Measurements from ENCODE around the gene OSBPL3.

GRCh38 chr7:24831240-24831639, 148.7 kb downstream of the OSBPL3 start:
- TF ChIP-seq CTCF (IDR thresholded peaks at IDR 0.05) (no peak), POLR2AphosphoS5 (IDR thresholded peaks at IDR 0.05; ENCODE audit: low read depth, low read length) (no peak), RXRA (IDR thresholded peaks at IDR 0.05; ENCODE audit: borderline replicate concordance, low read depth) (no peak), FOXJ3 (CRISPR knock-in tag; IDR thresholded peaks at IDR 0.05) (no peak), MXI1 (IDR thresholded peaks at IDR 0.05; ENCODE audit: low read depth, low read length) (no peak), EP300 (IDR thresholded peaks at IDR 0.05; ENCODE audit: borderline replicate concordance in 1 of 2, low read depth in 1 of 2, low read length in 1 of 2) (peak in 1 of 2 experiments; percentile 64; a peak in 2 of 4 replicates), SMC3 (IDR thresholded peaks at IDR 0.05; ENCODE audit: low read depth, low read length) (no peak), YY1 (IDR thresholded peaks at IDR 0.05; ENCODE audit: low read depth) (no peak), NFIC (IDR thresholded peaks at IDR 0.05; ENCODE audit: borderline replicate concordance) (peak; percentile 48; the same call in 1 of the 2 replicates), SIN3A (IDR thresholded peaks at IDR 0.05; ENCODE audit: borderline replicate concordance, low read depth, low read length) (no peak), GABPA (IDR thresholded peaks at IDR 0.05; ENCODE audit: low read depth) (no peak)
- TF ChIP-seq, protein P1, sequence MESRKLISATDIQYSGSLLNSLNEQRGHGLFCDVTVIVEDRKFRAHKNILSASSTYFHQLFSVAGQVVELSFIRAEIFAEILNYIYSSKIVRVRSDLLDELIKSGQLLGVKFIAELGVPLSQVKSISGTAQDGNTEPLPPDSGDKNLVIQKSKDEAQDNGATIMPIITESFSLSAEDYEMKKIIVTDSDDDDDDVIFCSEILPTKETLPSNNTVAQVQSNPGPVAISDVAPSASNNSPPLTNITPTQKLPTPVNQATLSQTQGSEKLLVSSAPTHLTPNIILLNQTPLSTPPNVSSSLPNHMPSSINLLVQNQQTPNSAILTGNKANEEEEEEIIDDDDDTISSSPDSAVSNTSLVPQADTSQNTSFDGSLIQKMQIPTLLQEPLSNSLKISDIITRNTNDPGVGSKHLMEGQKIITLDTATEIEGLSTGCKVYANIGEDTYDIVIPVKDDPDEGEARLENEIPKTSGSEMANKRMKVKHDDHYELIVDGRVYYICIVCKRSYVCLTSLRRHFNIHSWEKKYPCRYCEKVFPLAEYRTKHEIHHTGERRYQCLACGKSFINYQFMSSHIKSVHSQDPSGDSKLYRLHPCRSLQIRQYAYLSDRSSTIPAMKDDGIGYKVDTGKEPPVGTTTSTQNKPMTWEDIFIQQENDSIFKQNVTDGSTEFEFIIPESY (IDR thresholded peaks at IDR 0.05; ENCODE audit: borderline replicate concordance, low read depth), result no peak
- TF ChIP-seq, protein P2, sequence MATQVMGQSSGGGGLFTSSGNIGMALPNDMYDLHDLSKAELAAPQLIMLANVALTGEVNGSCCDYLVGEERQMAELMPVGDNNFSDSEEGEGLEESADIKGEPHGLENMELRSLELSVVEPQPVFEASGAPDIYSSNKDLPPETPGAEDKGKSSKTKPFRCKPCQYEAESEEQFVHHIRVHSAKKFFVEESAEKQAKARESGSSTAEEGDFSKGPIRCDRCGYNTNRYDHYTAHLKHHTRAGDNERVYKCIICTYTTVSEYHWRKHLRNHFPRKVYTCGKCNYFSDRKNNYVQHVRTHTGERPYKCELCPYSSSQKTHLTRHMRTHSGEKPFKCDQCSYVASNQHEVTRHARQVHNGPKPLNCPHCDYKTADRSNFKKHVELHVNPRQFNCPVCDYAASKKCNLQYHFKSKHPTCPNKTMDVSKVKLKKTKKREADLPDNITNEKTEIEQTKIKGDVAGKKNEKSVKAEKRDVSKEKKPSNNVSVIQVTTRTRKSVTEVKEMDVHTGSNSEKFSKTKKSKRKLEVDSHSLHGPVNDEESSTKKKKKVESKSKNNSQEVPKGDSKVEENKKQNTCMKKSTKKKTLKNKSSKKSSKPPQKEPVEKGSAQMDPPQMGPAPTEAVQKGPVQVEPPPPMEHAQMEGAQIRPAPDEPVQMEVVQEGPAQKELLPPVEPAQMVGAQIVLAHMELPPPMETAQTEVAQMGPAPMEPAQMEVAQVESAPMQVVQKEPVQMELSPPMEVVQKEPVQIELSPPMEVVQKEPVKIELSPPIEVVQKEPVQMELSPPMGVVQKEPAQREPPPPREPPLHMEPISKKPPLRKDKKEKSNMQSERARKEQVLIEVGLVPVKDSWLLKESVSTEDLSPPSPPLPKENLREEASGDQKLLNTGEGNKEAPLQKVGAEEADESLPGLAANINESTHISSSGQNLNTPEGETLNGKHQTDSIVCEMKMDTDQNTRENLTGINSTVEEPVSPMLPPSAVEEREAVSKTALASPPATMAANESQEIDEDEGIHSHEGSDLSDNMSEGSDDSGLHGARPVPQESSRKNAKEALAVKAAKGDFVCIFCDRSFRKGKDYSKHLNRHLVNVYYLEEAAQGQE (IDR thresholded peaks at IDR 0.05; ENCODE audit: low read depth, low read length), result no peak

Measured in SK-N-SH (cell line).